ENCODE data around the gene FNIP1. TPM values are rescaled to one million over a fixed set of nuclear protein-coding genes. Genes with fewer than 3 reads are reported as not detected.

The FNIP1 gene
- total and polyA plus RNA-seq, 2 of the 13 experiments (the other 11 are each of a cell fraction or from before 2014, with no cell fraction given) = 10.9 to 29.3 TPM

- TF ChIP-seq SRSF9 (IDR thresholded peaks at IDR 0.05; ENCODE audit: borderline replicate concordance, insufficient read depth, low read depth, low read length, poor library complexity, severe bottlenecking) (no peak), RFX3 (CRISPR knock-in tag; IDR thresholded peaks at IDR 0.05) (no peak), ZNF580 (CRISPR knock-in tag; IDR thresholded peaks at IDR 0.05; ENCODE audit: borderline replicate concordance, low read depth) (no peak; the same call in 1 of the 2 replicates), REPIN1 (CRISPR knock-in tag; IDR thresholded peaks at IDR 0.05; ENCODE audit: borderline replicate concordance, low read depth) (peak; percentile 60; the same call in 1 of the 2 replicates), TCF7L2 (IDR thresholded peaks at IDR 0.05; ENCODE audit: low read depth, low read length) (no peak), SOX6 (IDR thresholded peaks at IDR 0.05) (no peak), SOX6 (CRISPR knock-in tag; IDR thresholded peaks at IDR 0.05) (peak; percentile 62), SP2 (CRISPR knock-in tag; IDR thresholded peaks at IDR 0.05) (peak; percentile 26; the same call in 1 of the 2 replicates), CENPBD1 (CRISPR knock-in tag; IDR thresholded peaks at IDR 0.05; ENCODE audit: borderline replicate concordance, low read depth) (no peak), FOXJ3 (CRISPR knock-in tag; IDR thresholded peaks at IDR 0.05; ENCODE audit: borderline replicate concordance) (0 out of 2 replicates have a peak, but pooled peaks have one; percentile 41), TOE1 (CRISPR knock-in tag; IDR thresholded peaks at IDR 0.05) (no peak), GFI1 (CRISPR knock-in tag; IDR thresholded peaks at IDR 0.05; ENCODE audit: borderline replicate concordance) (0 out of 2 replicates have a peak, but pooled peaks have one; percentile 25), CREM (IDR thresholded peaks at IDR 0.05) (peak; percentile 80), CREM (CRISPR knock-in tag; IDR thresholded peaks at IDR 0.05) (no peak), RNF219 (CRISPR knock-in tag; IDR thresholded peaks at IDR 0.05) (no peak; the same call in 1 of the 2 replicates), ZBTB7B (CRISPR knock-in tag; IDR thresholded peaks at IDR 0.05) (peak; percentile 53; the same call in 1 of the 2 replicates), ZNF280B (CRISPR knock-in tag; IDR thresholded peaks at IDR 0.05; ENCODE audit: borderline replicate concordance) (peak; percentile 74; the same call in 1 of the 2 replicates), PHB2 (IDR thresholded peaks at IDR 0.05; ENCODE audit: partially characterized antibody) (no peak), DMAP1 (CRISPR knock-in tag; IDR thresholded peaks at IDR 0.05) (peak; percentile 77), TCF7 (IDR thresholded peaks at IDR 0.05; ENCODE audit: low read depth) (peak; percentile 22; the same call in 1 of the 2 replicates), ESRRA (CRISPR knock-in tag; IDR thresholded peaks at IDR 0.05; ENCODE audit: low read depth) (peak; percentile 60), KLF15 (CRISPR knock-in tag; IDR thresholded peaks at IDR 0.05; ENCODE audit: borderline replicate concordance) (0 out of 2 replicates have a peak, but pooled peaks have one; percentile 19), ZNF296 (CRISPR knock-in tag; conservative IDR thresholded peaks at IDR 0.05) (no peak), TFE3 (CRISPR knock-in tag; IDR thresholded peaks at IDR 0.05) (peak; percentile 94)
These were observed 161.7 kb downstream of the FNIP1 start, which contains the start of gene RAPGEF6 (continued) for GRCh38 chr5:131634996-131635683.

Measured in HepG2 (cell line).